HepG2 (cell line): ENCODE data around the gene GMPPA. TPM values are rescaled to one million over a fixed set of nuclear protein-coding genes. Genes with fewer than 3 reads are reported as not detected.

ENCODE experiments used
- CEBPG ChIP-seq: IDR thresholded peaks from 2 replicates; pipeline ENCODE4 v1.6.1; 2016
- DPF2 ChIP-seq: sonication (generic); formaldehyde crosslinking; IDR thresholded peaks from 2 replicates; pipeline ENCODE4 v1.4.0; 2020; ENCODE audit warnings: mild to moderate bottlenecking, low read depth, missing genetic modification reagents, borderline replicate concordance
- FOXK2 ChIP-seq: fragments of 450-650 bp; IDR thresholded peaks from 2 replicates; pipeline ENCODE4 v1.6.1; 2016
- KMT2A ChIP-seq: sonication (generic); formaldehyde crosslinking; IDR thresholded peaks from 2 replicates; pipeline ENCODE4 v1.4.0; 2020; ENCODE audit warnings: missing genetic modification reagents
- SAP130 ChIP-seq: IDR thresholded peaks from 2 replicates; pipeline ENCODE4 v1.6.1; 2016; ENCODE audit warnings: low read depth
- SOX6 ChIP-seq, 2 experiments: fragments of 450-650 bp in 1 of 2; sonication (generic) in 1 of 2; formaldehyde crosslinking in 1 of 2; IDR thresholded peaks; 2 replicates each; pipeline versions ENCODE4 v1.4.0 to v1.6.1; 2017 to 2020; ENCODE audit warnings: antibody characterized with exemption in 1 of 2, mild to moderate bottlenecking in 1 of 2, missing genetic modification reagents in 1 of 2
- TAF1 ChIP-seq: sonication (generic); formaldehyde crosslinking; IDR thresholded peaks from 2 replicates; pipeline ENCODE4 v1.4.0; 2020; ENCODE audit warnings: missing genetic modification reagents
- THYN1 ChIP-seq: sonication (generic); formaldehyde crosslinking; IDR thresholded peaks from 2 replicates; pipeline ENCODE4 v1.8.1; 2023; ENCODE audit warnings: low read depth, mild to moderate bottlenecking, moderate library complexity, missing genetic modification reagents, borderline replicate concordance
- TMF1 ChIP-seq: sonication (generic); formaldehyde crosslinking; IDR thresholded peaks from 2 replicates; pipeline ENCODE4 v1.8.1; 2022; ENCODE audit warnings: low read depth, missing genetic modification reagents
- ZBTB21 ChIP-seq: sonication (generic); formaldehyde crosslinking; IDR thresholded peaks from 2 replicates; pipeline ENCODE4 v1.4.0; 2020; ENCODE audit warnings: missing genetic modification reagents
- ZBTB7B ChIP-seq: sonication (generic); formaldehyde crosslinking; IDR thresholded peaks from 2 replicates; pipeline ENCODE4 v1.4.0; 2020; ENCODE audit warnings: missing genetic modification reagents
- ZNF432 ChIP-seq: sonication (generic); formaldehyde crosslinking; IDR thresholded peaks from 2 replicates; pipeline ENCODE4 v1.5.0; 2020; ENCODE audit warnings: missing genetic modification reagents, mild to moderate bottlenecking, borderline replicate concordance
- ZNF781 ChIP-seq: sonication (generic); formaldehyde crosslinking; IDR thresholded peaks from 2 replicates; pipeline ENCODE4 v1.5.1; 2020; ENCODE audit warnings: borderline replicate concordance, mild to moderate bottlenecking, missing genetic modification reagents; ENCODE audit errors: not compliant biosample characterization
- ZNF792 ChIP-seq: IDR thresholded peaks from 2 replicates; pipeline ENCODE4 v1.6.1; 2016
- ZSCAN22 ChIP-seq: sonication (generic); formaldehyde crosslinking; IDR thresholded peaks from 2 replicates; pipeline ENCODE4 v1.4.0; 2020; ENCODE audit warnings: mild to moderate bottlenecking, missing genetic modification reagents
- polyA plus RNA-seq, 8 experiments: library from polyadenylated mRNA; depleted of rRNA in 3 of 8; stranded (reverse) in 7 of 8; unstranded in 1 of 8; fragments of >200 nt; fragmentation: Illumina TruSeq in 4 of 8; extraction: Trizol in 4 of 8; gene quantifications; 2 replicates each; pipeline versions ENCODE4 v1.2.1 to v1.2.3, GENCODE V29; 2011 to 2016; ENCODE audit warnings: low read depth in 4 of 8, missing spikeins in 1 of 8, mixed read lengths in 1 of 8; ENCODE audit not compliant: insufficient read depth in 1 of 8
- total RNA-seq, 5 experiments: library from RNA; depleted of rRNA; stranded (reverse); fragments of >200 nt; fragmentation: Illumina TruSeq; extraction: Trizol; gene quantifications; 2 replicates each; pipeline ENCODE4 v1.2.3, GENCODE V29; 2016; ENCODE audit warnings: low read depth in 1 of 5
- TF ChIP-seq, protein P1 (sequence below): sonication (generic); formaldehyde crosslinking; IDR thresholded peaks from 2 replicates; pipeline ENCODE4 v1.8.0; 2023; ENCODE audit warnings: mild to moderate bottlenecking, missing genetic modification reagents
- TF ChIP-seq, protein P2 (sequence below): sonication (generic); formaldehyde crosslinking; IDR thresholded peaks from 2 replicates; pipeline ENCODE4 v1.4.0; 2020; ENCODE audit warnings: mild to moderate bottlenecking, low read depth, missing genetic modification reagents
- TF ChIP-seq, protein P3 (sequence below): sonication (generic); formaldehyde crosslinking; IDR thresholded peaks from 2 replicates; pipeline ENCODE4 v1.9.0; 2021; ENCODE audit warnings: missing genetic modification reagents, mild to moderate bottlenecking, borderline replicate concordance
- TF ChIP-seq, protein P4 (sequence below): sonication (generic); formaldehyde crosslinking; IDR thresholded peaks from 2 replicates; pipeline ENCODE4 v1.8.1; 2023; ENCODE audit warnings: missing genetic modification reagents, inconsistent platforms, borderline replicate concordance
- TF ChIP-seq, protein P5 (sequence below): IDR thresholded peaks from 2 replicates; pipeline ENCODE4 v1.6.1; 2016; ENCODE audit warnings: low read depth, borderline replicate concordance

Gene GMPPA
- total and polyA plus RNA-seq, 2 of the 13 experiments (the other 11 are each of a cell fraction or from before 2014, with no cell fraction given) = 81.1 to 106 TPM

DNA sequence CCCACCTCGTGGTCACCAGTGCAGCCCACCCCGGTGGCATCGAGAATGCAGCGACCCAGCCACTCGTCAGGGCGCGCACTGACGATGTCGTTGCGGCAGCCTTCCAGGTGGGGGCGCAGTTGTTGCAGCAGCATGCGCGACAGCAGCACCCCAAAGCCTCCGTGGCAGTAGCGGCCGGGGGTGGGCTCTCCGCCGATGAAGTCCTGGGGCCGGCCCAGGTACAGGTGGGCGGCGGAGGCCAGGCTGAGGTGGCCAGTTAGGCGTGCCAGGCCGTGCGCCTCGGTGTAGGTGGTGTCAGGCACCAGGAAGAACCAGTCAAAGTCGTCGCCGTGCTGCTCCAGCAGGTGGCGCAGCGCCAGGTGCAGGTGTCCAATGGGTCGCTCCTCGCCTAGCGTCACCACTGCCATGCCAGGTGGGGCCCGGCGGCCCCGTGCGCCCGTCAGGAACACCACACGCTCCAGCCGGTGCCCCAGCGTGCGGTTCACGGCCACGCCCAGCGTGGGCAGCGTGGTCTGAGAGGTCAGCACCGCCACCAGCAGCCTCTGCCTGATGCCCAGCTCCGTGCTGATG, 43.0 kb downstream of the GMPPA start (continued):
- TF ChIP-seq, protein P1, sequence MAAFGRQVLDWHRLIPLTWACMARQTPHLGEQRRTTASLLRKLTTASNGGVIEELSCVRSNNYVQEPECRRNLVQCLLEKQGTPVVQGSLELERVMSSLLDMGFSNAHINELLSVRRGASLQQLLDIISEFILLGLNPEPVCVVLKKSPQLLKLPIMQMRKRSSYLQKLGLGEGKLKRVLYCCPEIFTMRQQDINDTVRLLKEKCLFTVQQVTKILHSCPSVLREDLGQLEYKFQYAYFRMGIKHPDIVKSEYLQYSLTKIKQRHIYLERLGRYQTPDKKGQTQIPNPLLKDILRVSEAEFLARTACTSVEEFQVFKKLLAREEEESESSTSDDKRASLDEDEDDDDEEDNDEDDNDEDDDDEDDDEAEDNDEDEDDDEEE (CRISPR knock-in tag) = peak; percentile 95; the same call in 1 of the 2 replicates
- no peak for TF ChIP-seq CEBPG (CRISPR knock-in tag)
- TF ChIP-seq, protein P2, sequence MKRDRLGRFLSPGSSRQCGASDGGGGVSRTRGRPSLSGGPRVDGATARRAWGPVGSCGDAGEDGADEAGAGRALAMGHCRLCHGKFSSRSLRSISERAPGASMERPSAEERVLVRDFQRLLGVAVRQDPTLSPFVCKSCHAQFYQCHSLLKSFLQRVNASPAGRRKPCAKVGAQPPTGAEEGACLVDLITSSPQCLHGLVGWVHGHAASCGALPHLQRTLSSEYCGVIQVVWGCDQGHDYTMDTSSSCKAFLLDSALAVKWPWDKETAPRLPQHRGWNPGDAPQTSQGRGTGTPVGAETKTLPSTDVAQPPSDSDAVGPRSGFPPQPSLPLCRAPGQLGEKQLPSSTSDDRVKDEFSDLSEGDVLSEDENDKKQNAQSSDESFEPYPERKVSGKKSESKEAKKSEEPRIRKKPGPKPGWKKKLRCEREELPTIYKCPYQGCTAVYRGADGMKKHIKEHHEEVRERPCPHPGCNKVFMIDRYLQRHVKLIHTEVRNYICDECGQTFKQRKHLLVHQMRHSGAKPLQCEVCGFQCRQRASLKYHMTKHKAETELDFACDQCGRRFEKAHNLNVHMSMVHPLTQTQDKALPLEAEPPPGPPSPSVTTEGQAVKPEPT (CRISPR knock-in tag) = peak; percentile 84
- TF ChIP-seq, protein P3, sequence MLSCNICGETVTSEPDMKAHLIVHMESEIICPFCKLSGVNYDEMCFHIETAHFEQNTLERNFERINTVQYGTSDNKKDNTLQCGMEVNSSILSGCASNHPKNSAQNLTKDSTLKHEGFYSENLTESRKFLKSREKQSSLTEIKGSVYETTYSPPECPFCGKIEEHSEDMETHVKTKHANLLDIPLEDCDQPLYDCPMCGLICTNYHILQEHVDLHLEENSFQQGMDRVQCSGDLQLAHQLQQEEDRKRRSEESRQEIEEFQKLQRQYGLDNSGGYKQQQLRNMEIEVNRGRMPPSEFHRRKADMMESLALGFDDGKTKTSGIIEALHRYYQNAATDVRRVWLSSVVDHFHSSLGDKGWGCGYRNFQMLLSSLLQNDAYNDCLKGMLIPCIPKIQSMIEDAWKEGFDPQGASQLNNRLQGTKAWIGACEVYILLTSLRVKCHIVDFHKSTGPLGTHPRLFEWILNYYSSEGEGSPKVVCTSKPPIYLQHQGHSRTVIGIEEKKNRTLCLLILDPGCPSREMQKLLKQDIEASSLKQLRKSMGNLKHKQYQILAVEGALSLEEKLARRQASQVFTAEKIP = no peak
- no peak for TF ChIP-seq ZSCAN22
- no peak for TF ChIP-seq ZNF432 (CRISPR knock-in tag)
- TF ChIP-seq ZNF792 (CRISPR knock-in tag) = peak; percentile 58; the same call in 1 of the 2 replicates
- TF ChIP-seq SAP130 = peak; percentile 91
- TF ChIP-seq, protein P4, sequence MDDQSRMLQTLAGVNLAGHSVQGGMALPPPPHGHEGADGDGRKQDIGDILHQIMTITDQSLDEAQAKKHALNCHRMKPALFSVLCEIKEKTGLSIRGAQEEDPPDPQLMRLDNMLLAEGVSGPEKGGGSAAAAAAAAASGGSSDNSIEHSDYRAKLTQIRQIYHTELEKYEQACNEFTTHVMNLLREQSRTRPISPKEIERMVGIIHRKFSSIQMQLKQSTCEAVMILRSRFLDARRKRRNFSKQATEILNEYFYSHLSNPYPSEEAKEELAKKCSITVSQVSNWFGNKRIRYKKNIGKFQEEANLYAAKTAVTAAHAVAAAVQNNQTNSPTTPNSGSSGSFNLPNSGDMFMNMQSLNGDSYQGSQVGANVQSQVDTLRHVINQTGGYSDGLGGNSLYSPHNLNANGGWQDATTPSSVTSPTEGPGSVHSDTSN (CRISPR knock-in tag) = no peak
- TF ChIP-seq TAF1 (CRISPR knock-in tag) = peak; percentile 39; the same call in 1 of the 2 replicates
- TF ChIP-seq ZBTB21 (CRISPR knock-in tag) = no peak
- no peak for TF ChIP-seq SOX6 (IDR thresholded peaks at IDR 0.05)
- peak; percentile 73 for TF ChIP-seq SOX6 (CRISPR knock-in tag; IDR thresholded peaks at IDR 0.05)
- no peak for TF ChIP-seq ZNF781 (CRISPR knock-in tag)
- TF ChIP-seq ZBTB7B (CRISPR knock-in tag) = peak; percentile 82; the same call in 1 of the 2 replicates
- TF ChIP-seq, protein P5, sequence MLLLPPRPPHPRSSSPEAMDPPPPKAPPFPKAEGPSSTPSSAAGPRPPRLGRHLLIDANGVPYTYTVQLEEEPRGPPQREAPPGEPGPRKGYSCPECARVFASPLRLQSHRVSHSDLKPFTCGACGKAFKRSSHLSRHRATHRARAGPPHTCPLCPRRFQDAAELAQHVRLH (CRISPR knock-in tag) = peak; percentile 54; the same call in 1 of the 2 replicates
- no peak for TF ChIP-seq TMF1 (CRISPR knock-in tag)
- no peak for TF ChIP-seq DPF2 (CRISPR knock-in tag)
- TF ChIP-seq KMT2A (CRISPR knock-in tag) = peak; percentile 87
- TF ChIP-seq FOXK2 = no peak
- TF ChIP-seq THYN1 (CRISPR knock-in tag) = no peak
